H1 (cell line): ENCODE data around the gene IGBP1. TPM values are rescaled to one million over a fixed set of nuclear protein-coding genes. Genes with fewer than 3 reads are reported as not detected.

Experiments used
- MAFK ChIP-seq: IDR thresholded peaks from 2 replicates; pipeline ENCODE4 v1.6.1; 2012; ENCODE audit warnings: low read depth, mild to moderate bottlenecking, improper control_type of control experiment, low read length
- polyA plus RNA-seq, 7 experiments: library from polyadenylated mRNA; depleted of rRNA in 3 of 7; stranded (reverse) in 5 of 7; unstranded in 2 of 7; fragments of >200 nt in 5 of 7; fragments of 200-250 nt in 2 of 7; gene quantifications; 1 replicate in 5 of 7; 2 replicates in 1 of 7; 4 replicates in 1 of 7; pipeline versions ENCODE4 v1.2.1 to v1.2.3, GENCODE V29; 2011 to 2013; ENCODE audit warnings: missing spikeins in 2 of 7, mixed read lengths in 2 of 7
- total RNA-seq: library from RNA; stranded (reverse); fragmentation: NEBNext Ultra II Directional; extraction: Animal tissue kit (Norgen Biotek cat#: 25700); gene quantifications from 2 replicates; pipeline ENCODE4 v1.2.1, GENCODE V29; 2021

The IGBP1 gene
- total and polyA plus RNA-seq, 2 of the 8 experiments (the other 6 are each of a cell fraction or from before 2014, with no cell fraction given): 41.3 to 45.4 TPM

- no peak for TF ChIP-seq MAFK
Measured at GRCh38 chrX:70129816-70130215, 3.4 kb upstream of the IGBP1 start (continued).
